Stomach (tissue), 9 donors: ENCODE results near the gene RTBDN. TPM values are rescaled to one million over a fixed set of nuclear protein-coding genes. Genes with fewer than 3 reads are reported as not detected.
A peak's percentile ranks its signal among the peaks of the same experiment; 100 is the strongest.

Experiments
- DNase-seq, 2 donors: peaks; one replicate each; pipeline versions ENCODE4 v3.0.0 to v3.0.0-alpha.2; 2013 to 2019
- H3K27ac ChIP-seq, 5 donors: fragments of 200-600 bp in 4 of 5; sonication (generic) in 4 of 5; one replicate each; pipeline ENCODE4 v1.5.1; 2013 to 2019; ENCODE audit warnings: mild to moderate bottlenecking in 1 of 5, moderate library complexity in 1 of 5
- H3K27me3 ChIP-seq, 3 donors: fragments of 200-600 bp; sonication (generic); one replicate each; pipeline ENCODE4 v1.5.1; 2017 to 2019; ENCODE audit warnings: mixed run types in 1 of 3
- H3K36me3 ChIP-seq, 4 donors: fragments of 200-600 bp; sonication (generic); 1 replicate in 3 of 4; 2 replicates in 1 of 4; pipeline ENCODE4 v1.5.1; 2016 to 2019
- H3K4me1 ChIP-seq, 4 donors: fragments of 200-600 bp; sonication (generic); one replicate each; pipeline ENCODE4 v1.5.1; 2016 to 2019
- H3K4me3 ChIP-seq, 4 donors: fragments of 200-600 bp; sonication (generic) in 3 of 4; one replicate each; pipeline ENCODE4 v1.5.1; 2016 to 2019; ENCODE audit warnings: mild to moderate bottlenecking in 1 of 4
- H3K9me3 ChIP-seq, 4 donors: fragments of 200-600 bp; sonication (generic); one replicate each; pipeline ENCODE4 v1.5.1; 2016 to 2019
- EP300 ChIP-seq: sonication (generic); formaldehyde crosslinking; IDR thresholded peaks from one replicate; pipeline ENCODE4 v1.6.1; 2017; ENCODE audit warnings: antibody characterized with exemption
- POLR2A ChIP-seq, 4 donors: fragments of 450-650 bp; IDR thresholded peaks; one replicate each; pipeline ENCODE4 v1.6.1; 2016; ENCODE audit warnings: antibody characterized with exemption in 4 of 4, control low read depth in 2 of 4, mild to moderate bottlenecking in 1 of 4, moderate library complexity in 1 of 4
- POLR2AphosphoS5 ChIP-seq, 3 donors: sonication (generic); formaldehyde crosslinking; IDR thresholded peaks; one replicate each; pipeline ENCODE4 v1.6.1; 2016; ENCODE audit warnings: antibody characterized with exemption in 3 of 3
- WGBS, 5 donors: extraction: QIAGEN DNeasy Blood & Tissue Kit in 3 of 5; methylation state at CpG; one replicate each; pipeline versions ENCODE4 v1.1.5 to v1.1.7; 2013 to 2018; 5-methylcytosine and 5-hydroxymethylcytosine counted together
- intact Hi-C: fragments of 100-400 bp; cut with DNase I; formaldehyde crosslinking; loops from one replicate; pipeline ENCODE4 v1.15.1; 2023; ENCODE audit warnings: low total_unique reads
- polyA plus RNA-seq, 3 donors: library from polyadenylated mRNA; stranded (reverse); fragments of 200-250 nt; gene quantifications; one replicate each; pipeline ENCODE4 v1.2.3, GENCODE V29; 2013
- total RNA-seq, 5 donors: library from RNA; depleted of rRNA; stranded (reverse); fragments of >200 nt; gene quantifications; one replicate each; pipeline versions ENCODE4 v1.1.0 to v1.2.3, GENCODE V29; 2014 to 2016
- TF ChIP-seq, protein P1 (sequence below), 7 experiments: fragments of 450-650 bp in 4 of 7; fragments of 200-600 bp in 3 of 7; sonication (generic) in 3 of 7; IDR thresholded peaks; one replicate each; pipeline ENCODE4 v1.5.1; 2016 to 2019; ENCODE audit warnings: antibody characterized with exemption in 7 of 7, control low read depth in 2 of 7, mild to moderate bottlenecking in 1 of 7
- donor health status: healthy with polysubstance abuse.
- donor health status: Bipolar disorder and iron deficiency.
- donor health status: healthy.

RTBDN gene
- total and polyA plus RNA-seq, 8 donors = 0.53 TPM; not detected in 7

DNA sequence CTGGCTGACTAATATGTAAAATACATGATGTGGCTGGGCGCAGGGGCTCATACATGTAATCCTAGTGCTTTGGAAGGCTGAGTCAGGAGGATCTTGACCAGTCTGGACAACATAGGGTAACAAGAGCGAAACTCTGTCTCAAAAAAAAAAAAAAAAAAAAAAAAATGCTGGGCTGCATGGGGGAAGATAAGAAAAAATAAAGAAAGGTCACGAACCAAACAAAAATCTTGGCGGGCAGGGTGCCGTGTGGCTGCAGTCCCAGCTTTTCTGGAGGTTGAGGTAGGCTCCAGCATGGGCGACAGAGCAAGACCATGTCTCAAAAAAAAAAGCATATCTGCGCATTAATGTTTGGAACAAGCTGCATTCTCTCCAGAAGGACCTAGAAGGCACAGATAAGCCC lies 19.3 kb downstream of the RTBDN start:
- DNase-seq = no peak
- TF ChIP-seq POLR2AphosphoS5 (IDR thresholded peaks at IDR 0.05) (no peak), EP300 (no peak), POLR2A (IDR thresholded peaks at IDR 0.05) (no peak)
- TF ChIP-seq, protein P1, sequence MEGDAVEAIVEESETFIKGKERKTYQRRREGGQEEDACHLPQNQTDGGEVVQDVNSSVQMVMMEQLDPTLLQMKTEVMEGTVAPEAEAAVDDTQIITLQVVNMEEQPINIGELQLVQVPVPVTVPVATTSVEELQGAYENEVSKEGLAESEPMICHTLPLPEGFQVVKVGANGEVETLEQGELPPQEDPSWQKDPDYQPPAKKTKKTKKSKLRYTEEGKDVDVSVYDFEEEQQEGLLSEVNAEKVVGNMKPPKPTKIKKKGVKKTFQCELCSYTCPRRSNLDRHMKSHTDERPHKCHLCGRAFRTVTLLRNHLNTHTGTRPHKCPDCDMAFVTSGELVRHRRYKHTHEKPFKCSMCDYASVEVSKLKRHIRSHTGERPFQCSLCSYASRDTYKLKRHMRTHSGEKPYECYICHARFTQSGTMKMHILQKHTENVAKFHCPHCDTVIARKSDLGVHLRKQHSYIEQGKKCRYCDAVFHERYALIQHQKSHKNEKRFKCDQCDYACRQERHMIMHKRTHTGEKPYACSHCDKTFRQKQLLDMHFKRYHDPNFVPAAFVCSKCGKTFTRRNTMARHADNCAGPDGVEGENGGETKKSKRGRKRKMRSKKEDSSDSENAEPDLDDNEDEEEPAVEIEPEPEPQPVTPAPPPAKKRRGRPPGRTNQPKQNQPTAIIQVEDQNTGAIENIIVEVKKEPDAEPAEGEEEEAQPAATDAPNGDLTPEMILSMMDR (IDR thresholded peaks at IDR 0.05) = no peak

DNA sequence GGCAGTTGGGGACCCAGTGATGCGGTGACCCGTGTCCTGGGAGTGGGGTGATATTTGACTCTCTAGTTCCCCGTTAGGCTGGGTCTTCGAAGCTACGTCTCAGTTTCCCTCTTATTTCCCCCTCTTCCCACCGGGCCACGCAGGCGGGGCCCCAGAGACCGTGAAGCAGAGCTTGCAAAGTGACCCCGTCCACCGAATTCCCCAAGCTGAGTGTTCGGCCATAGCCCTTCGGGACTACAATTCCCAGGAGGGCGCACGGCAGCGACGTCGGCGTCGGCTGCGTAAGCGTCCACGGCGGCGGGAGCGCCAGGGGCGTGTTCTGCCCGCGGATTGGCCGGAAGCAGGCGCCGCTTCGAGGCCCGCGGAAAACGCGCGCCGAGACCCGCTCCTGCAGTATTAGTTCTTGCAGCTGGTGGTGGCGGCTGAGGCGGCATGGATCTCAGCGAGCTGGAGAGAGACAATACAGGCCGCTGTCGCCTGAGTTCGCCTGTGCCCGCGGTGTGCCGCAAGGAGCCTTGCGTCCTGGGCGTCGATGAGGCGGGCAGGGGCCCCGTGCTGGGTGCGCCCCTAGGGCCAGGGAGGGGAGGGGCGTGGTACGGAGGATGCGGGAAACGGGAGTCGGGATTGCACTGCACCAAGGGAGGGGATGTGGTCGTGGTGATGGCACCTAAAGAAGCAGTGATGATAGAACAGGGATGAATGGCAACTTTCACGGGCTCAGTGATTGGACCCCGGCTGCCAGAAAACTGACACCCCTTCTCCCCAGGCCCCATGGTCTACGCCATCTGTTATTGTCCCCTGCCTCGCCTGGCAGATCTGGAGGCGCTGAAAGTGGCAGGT lies 27.9 kb downstream of the RTBDN start, which contains the start of gene RNASEH2A:
Gene RNASEH2A (plus strand): TSS at position 343 of the 840 bp plus-strand sequence. CDS start 90 bp downstream, at position 433.
- H3K4me3 ChIP-seq = peak within 1 kb of the TSS; percentile 62 to 76 (median 72)
- WGBS, 5 donors = 4 to 10% (median 4%) methylated on average over 27 to 66 of the region's 66 CpGs
- peak within 1 kb of the TSS; percentile 33 to 84 (median 70) for H3K27ac ChIP-seq
- H3K9me3 ChIP-seq = no peaks in the 10 kb centered on the region
- H3K36me3 ChIP-seq = peaks cover 0 to 16% (median 7%) of the 10 kb centered on the region in 4 donors
- peak; percentile 93 to 97 for DNase-seq
- H3K27me3 ChIP-seq = peaks cover 0 to 6% (median 0%) of the 10 kb centered on the region in 3 donors
- TF ChIP-seq POLR2AphosphoS5 (IDR thresholded peaks at IDR 0.05) = peak; percentile 30 to 90 (median 70)
- TF ChIP-seq, protein P1 (IDR thresholded peaks at IDR 0.05) = peak in 1 of 7 experiments; percentile 15
- no peak for TF ChIP-seq EP300
- intact Hi-C loops = no loop called here
- H3K4me1 ChIP-seq = peaks cover 10 to 32% (median 28%) of the 10 kb centered on the region in 4 donors

More for the DNA sequence above, 19.3 kb downstream of the RTBDN start:
- Histone ChIP-seq H3K4me1 (no peaks in the 10 kb centered on the region), H3K36me3 (peaks cover 0 to 36% (median 28%) of the 10 kb centered on the region in 4 donors), H3K27ac (no peak overlapping the region), H3K27me3 (no peaks in the 10 kb centered on the region), H3K9me3 (no peaks in the 10 kb centered on the region), H3K4me3 (no peak overlapping the region)
- intact Hi-C loops = no loop called here
- WGBS, 5 donors = 39 to 78% (median 51%) methylated on average over 7 of the region's 7 CpGs

DNA sequence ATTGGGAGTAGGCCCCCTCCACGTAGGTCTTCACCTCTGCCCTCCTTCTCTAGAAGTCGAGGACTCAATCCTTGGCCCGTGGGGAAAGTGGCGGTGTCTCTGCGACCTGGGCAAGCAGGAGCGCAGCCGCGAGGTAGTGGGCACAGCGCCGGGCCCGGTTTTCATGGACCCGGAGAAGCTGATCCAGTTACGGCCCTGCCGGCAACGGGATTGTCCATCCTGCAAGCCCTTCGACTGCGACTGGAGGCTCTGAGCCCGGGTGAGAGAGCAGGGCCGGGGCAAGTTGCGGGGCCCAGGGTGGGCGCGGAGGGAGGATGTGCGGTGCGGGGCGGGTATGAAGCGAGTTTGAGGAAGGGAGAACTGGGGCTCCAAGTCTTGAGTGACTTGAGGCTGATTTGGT lies 30.3 kb downstream of the RTBDN start:
- peaks cover 21 to 55% (median 43%) of the 10 kb centered on the region in 4 donors for H3K4me1 ChIP-seq
- peaks cover 7 to 16% (median 13%) of the 10 kb centered on the region in 4 donors for H3K36me3 ChIP-seq
- peaks cover 0 to 6% (median 0%) of the 10 kb centered on the region in 3 donors for H3K27me3 ChIP-seq
- no peak for TF ChIP-seq POLR2A (IDR thresholded peaks at IDR 0.05)
- TF ChIP-seq EP300 = no peak
- TF ChIP-seq POLR2AphosphoS5 (IDR thresholded peaks at IDR 0.05) = no peak
- TF ChIP-seq, protein P1 (IDR thresholded peaks at IDR 0.05) = no peak
- H3K4me3 ChIP-seq = no peak overlapping the region
- intact Hi-C loops = loop anchor here (5.0 kb wide), 1 partner anchor 37 kb away; no protein-coding TSS in a partner anchor
- no peak for DNase-seq
- no peak overlapping the region for H3K27ac ChIP-seq
- WGBS, 5 donors = 89 to 94% (median 93%) methylated on average over 25 to 26 of the region's 26 CpGs
- no peaks in the 10 kb centered on the region for H3K9me3 ChIP-seq

DNA sequence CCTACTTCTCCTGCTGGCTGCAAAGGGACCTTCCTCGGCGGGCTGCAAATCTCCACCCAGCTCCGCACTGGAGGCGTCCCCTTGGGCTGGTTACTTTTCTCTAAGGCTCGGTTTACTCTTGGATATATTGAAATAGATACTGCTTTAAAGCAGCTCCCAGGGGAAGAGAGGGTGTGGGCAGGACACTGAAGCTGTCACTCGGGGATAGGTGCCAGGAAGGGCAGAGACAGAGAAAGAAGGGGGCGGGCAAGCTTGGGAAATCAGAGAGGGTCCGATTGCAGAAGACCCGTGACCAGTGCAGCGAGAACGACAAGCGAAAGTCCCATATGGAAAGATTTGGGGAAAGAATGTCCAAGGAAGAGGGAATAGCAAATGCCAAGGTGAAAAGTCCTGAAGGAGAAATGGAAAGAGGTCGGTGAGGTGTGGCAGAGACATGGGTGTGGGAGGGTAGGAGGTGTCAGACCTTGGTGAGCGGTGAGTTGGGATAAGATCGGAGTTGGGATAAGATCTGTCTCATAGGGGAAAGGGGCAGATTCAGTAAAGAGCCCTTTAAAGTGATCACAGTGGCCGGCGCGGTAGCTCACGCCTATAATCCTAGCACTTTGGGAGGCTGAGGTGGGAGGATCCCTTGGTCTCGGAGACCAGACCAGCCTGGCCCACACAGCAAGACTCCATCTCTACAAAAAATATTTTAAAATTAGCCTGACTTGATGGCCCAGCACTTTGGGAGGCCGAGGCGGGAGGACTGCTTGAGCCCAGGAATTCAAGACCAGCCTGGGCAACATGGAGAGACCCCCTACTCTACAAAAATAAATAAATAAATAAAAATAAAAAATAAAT lies 31.9 kb downstream of the RTBDN start:
- H3K27ac ChIP-seq = peak overlapping the region in 4 of 5 donors; percentile 81 to 86 (median 84)
- peaks cover 0 to 6% (median 0%) of the 10 kb centered on the region in 3 donors for H3K27me3 ChIP-seq
- intact Hi-C loops = loop anchor here (5.0 kb wide), 1 partner anchor 35 kb away; no protein-coding TSS in a partner anchor
- TF ChIP-seq, protein P1 (IDR thresholded peaks at IDR 0.05) = no peak
- TF ChIP-seq EP300 = no peak
- TF ChIP-seq POLR2AphosphoS5 (IDR thresholded peaks at IDR 0.05) = no peak
- no peak for TF ChIP-seq POLR2A (IDR thresholded peaks at IDR 0.05)
- H3K4me1 ChIP-seq = peaks cover 21 to 53% (median 42%) of the 10 kb centered on the region in 4 donors
- 37 to 38% (median 37%) methylated on average over 21 to 22 of the region's 22 CpGs for whole genome bisulfite sequencing, 5 donors
- H3K36me3 ChIP-seq = peaks cover 12 to 31% (median 27%) of the 10 kb centered on the region in 4 donors
- peak overlapping the region; percentile 80 to 86 (median 80) for H3K4me3 ChIP-seq
- no peaks in the 10 kb centered on the region for H3K9me3 ChIP-seq
- DNase-seq = no peak
